Gastroesophageal sphincter (tissue), 3 donors: ENCODE results near the gene SPDYA.

ENCODE experiments used
- POLR2A ChIP-seq, 2 donors: fragments of 450-650 bp; IDR thresholded peaks; one replicate each; pipeline ENCODE4 v1.6.1; 2017; ENCODE audit warnings: antibody characterized with exemption in 2 of 2, mild to moderate bottlenecking in 2 of 2, moderate library complexity in 1 of 2
- TF ChIP-seq, protein P1 (sequence below), 4 experiments: fragments of 200-600 bp in 2 of 4; fragments of 450-650 bp in 2 of 4; sonication (generic) in 1 of 4; IDR thresholded peaks; one replicate each; pipeline ENCODE4 v1.5.1; 2017 to 2019; ENCODE audit warnings: antibody characterized with exemption in 4 of 4, mild to moderate bottlenecking in 2 of 4, moderate library complexity in 2 of 4

DNA sequence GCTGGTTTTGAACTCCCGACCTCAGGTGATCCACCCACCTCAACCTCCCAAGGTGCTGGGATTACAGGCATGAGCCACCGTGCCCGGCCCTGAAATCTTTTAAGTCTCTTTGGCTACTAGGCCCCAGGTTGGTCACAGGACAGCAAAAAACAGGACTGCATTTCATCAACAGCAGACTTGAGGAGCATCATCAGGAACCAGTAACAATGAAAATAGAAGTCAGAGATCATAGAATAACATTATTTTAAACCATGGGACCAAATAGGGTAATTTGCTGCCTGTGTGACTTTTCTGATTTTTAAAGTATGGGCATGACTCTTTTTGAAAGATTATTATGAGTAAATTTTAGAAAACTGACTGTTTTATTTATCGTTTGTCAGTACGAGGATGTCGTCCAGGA, 34.2 kb upstream of the SPDYA start:
- TF ChIP-seq POLR2A (IDR thresholded peaks at IDR 0.05), result no peak
- TF ChIP-seq, protein P1, sequence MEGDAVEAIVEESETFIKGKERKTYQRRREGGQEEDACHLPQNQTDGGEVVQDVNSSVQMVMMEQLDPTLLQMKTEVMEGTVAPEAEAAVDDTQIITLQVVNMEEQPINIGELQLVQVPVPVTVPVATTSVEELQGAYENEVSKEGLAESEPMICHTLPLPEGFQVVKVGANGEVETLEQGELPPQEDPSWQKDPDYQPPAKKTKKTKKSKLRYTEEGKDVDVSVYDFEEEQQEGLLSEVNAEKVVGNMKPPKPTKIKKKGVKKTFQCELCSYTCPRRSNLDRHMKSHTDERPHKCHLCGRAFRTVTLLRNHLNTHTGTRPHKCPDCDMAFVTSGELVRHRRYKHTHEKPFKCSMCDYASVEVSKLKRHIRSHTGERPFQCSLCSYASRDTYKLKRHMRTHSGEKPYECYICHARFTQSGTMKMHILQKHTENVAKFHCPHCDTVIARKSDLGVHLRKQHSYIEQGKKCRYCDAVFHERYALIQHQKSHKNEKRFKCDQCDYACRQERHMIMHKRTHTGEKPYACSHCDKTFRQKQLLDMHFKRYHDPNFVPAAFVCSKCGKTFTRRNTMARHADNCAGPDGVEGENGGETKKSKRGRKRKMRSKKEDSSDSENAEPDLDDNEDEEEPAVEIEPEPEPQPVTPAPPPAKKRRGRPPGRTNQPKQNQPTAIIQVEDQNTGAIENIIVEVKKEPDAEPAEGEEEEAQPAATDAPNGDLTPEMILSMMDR (IDR thresholded peaks at IDR 0.05), result no peak
